ENCODE data around the gene GSK3B. TPM values are rescaled to one million over a fixed set of nuclear protein-coding genes. Genes with fewer than 3 reads are reported as not detected.
"Not testable (repeated sequence)": the region's sequence is repeated elsewhere in the genome, so short reads cannot be mapped to it uniquely, and the experiment has no call there.

The GSK3B gene
- total and polyA plus RNA-seq, 8 donors: 4.4 to 20.7 (median 11.2) TPM

GRCh38 chr3:119989981-119990655, 104.1 kb downstream of the GSK3B start:
- H3K36me3 ChIP-seq: no peaks in the 10 kb centered on the region
- FAIRE-seq (no peak), ATAC-seq (no peak), DNase-seq (no peak)
- H3K4me1 ChIP-seq: peaks cover 0 to 13% (median 0%) of the 10 kb centered on the region in 3 donors
- intact Hi-C loops (cut with DNase I): no loop called here
- WGBS, 2 donors: 96 to 97% methylated on average over 8 of the region's 8 CpGs
- H3K9me3 ChIP-seq: no peaks in the 10 kb centered on the region
- H3K27ac ChIP-seq: no peak overlapping the region
- H3K27me3 ChIP-seq: no peaks in the 10 kb centered on the region
- no peak overlapping the region for H3K4me3 ChIP-seq
- no peak for TF ChIP-seq CTCF (IDR thresholded peaks at IDR 0.05)

GRCh38 chr3:119986812-119987211, 107.4 kb downstream of the GSK3B start:
- intact Hi-C loops (cut with DNase I); ATAC-seq; H3K27ac ChIP-seq; H3K4me3 ChIP-seq; H3K9me3 ChIP-seq; H3K4me1 ChIP-seq; DNase-seq; H3K27me3 ChIP-seq; H3K36me3 ChIP-seq; FAIRE-seq: not testable (repeated sequence)
- 96 to 97% methylated on average over 4 of the region's 4 CpGs for WGBS, 2 donors

GRCh38 chr3:119981386-119981785, 112.9 kb downstream of the GSK3B start:
- DNase-seq (no peak), ATAC-seq (no peak), FAIRE-seq (no peak)
- no peaks in the 10 kb centered on the region for H3K27me3 ChIP-seq
- intact Hi-C loops (cut with DNase I): no loop called here
- H3K9me3 ChIP-seq: no peaks in the 10 kb centered on the region
- no peaks in the 10 kb centered on the region for H3K36me3 ChIP-seq
- WGBS, 2 donors: 92 to 97% methylated on average over 14 of the region's 14 CpGs
- no peak overlapping the region for H3K4me3 ChIP-seq
- H3K27ac ChIP-seq: no peak overlapping the region
- H3K4me1 ChIP-seq: no peaks in the 10 kb centered on the region
- no peak for TF ChIP-seq CTCF (IDR thresholded peaks at IDR 0.05)

- Histone ChIP-seq H3K4me3 (no peak overlapping the region), H3K27ac (no peak overlapping the region), H3K9me3 (no peaks in the 10 kb centered on the region), H3K36me3 (no peaks in the 10 kb centered on the region), H3K27me3 (no peaks in the 10 kb centered on the region), H3K4me1 (no peaks in the 10 kb centered on the region)
- WGBS, 2 donors: 93 to 94% methylated on average over 11 of the region's 11 CpGs
- FAIRE-seq: no peak
- intact Hi-C loops (cut with DNase I): no loop called here
- DNase-seq: no peak
- TF ChIP-seq CTCF (IDR thresholded peaks at IDR 0.05): no peak
- no peak for ATAC-seq
Measured at GRCh38 chr3:119978554-119979208, 115.6 kb downstream of the GSK3B start.

GRCh38 chr3:119977353-119977752, 116.9 kb downstream of the GSK3B start:
- WGBS, 2 donors: 43 to 56% methylated on average over 1 of the region's 1 CpG
- intact Hi-C loops (cut with DNase I): no loop called here
- no peaks in the 10 kb centered on the region for H3K36me3 ChIP-seq
- DNase-seq (no peak), FAIRE-seq (no peak), ATAC-seq (no peak)
- H3K9me3 ChIP-seq: no peaks in the 10 kb centered on the region
- no peaks in the 10 kb centered on the region for H3K4me1 ChIP-seq
- H3K27ac ChIP-seq: no peak overlapping the region
- TF ChIP-seq CTCF (IDR thresholded peaks at IDR 0.05): no peak
- H3K4me3 ChIP-seq: no peak overlapping the region
- no peaks in the 10 kb centered on the region for H3K27me3 ChIP-seq

Measured in pancreas (tissue), 10 donors.